UCSD-AML1 (cell line): ENCODE results near the gene RALA.
A peak's percentile ranks its signal among the peaks of the same experiment; 100 is the strongest.
"Not testable (repeated sequence)": the region's sequence is repeated elsewhere in the genome, so short reads cannot be mapped to it uniquely, and the experiment has no call there.

ENCODE experiments used
- DNase-seq: peaks from one replicate; lab custom pipeline; 2025; ENCODE audit not compliant: unreplicated experiment; lab: John Stamatoyannopoulos, UW

The RALA gene

DNA sequence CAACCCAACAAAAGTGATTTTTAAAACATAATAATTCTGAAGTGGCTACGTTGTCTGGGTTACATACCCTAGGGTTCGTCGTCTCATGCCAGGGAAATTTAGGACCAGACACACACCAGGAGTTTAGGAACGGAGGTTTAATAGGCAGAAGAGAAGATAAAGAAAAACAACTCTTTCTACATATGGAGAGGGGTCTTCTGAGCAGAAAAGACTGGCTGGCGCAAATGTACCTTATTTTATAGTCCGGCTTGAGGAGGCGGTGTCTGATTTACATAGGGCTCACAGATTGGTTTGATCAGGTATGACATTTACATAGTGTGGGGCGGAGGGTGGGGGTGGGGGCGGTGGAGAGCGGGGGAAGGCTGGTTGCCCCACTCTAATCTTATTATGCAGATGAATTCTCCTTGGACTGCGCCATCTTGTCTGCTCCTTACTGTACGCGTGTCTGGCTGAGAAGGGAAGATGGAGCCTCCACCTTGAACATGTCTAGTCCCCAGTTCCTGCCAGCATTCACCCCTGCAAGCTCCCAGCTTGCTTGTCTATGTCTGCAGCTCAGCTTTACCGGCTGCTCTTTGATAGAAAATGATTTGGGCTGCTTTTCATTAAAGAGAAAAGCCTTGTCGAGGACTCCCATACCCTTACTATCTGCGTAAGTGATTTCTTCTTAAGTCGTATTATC lies 98.7 kb downstream of the RALA start:
- no peak for DNase-seq

DNA sequence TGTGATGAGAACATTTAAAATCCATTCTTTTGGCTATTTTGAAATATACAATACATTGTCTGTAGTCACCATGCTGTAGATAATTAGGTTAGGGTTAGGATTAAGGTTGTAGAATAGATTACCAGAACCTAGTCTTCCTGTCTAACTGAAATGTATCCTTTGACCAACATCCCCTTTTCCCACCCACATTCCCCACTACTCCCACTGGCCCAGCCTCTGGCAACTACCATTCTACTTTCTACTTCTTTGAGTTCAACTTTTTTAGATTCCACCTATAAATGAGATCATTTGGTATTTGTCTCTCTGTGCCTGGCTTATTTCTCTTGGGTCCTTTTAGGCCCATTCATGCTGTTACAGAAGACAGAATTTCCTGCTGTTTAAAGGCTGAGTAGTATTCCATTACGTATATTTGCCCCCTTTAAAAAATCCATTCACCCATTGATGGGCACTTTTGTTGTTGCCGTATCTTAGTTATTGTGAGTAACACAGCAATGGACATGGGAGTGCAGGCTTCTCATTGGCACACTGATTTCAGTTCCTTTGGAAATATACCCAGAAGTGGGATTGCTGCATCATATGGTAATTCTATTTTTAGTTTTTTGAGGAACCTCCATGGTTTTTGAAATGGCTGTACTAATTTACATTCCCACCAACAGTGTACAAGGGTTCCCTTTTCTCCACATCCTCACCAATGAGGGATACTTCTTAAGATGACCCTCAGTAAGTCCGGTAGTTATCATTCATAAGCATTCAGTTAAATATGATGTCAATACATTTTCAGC lies 104.0 kb downstream of the RALA start:
- DNase-seq: no peak

DNA sequence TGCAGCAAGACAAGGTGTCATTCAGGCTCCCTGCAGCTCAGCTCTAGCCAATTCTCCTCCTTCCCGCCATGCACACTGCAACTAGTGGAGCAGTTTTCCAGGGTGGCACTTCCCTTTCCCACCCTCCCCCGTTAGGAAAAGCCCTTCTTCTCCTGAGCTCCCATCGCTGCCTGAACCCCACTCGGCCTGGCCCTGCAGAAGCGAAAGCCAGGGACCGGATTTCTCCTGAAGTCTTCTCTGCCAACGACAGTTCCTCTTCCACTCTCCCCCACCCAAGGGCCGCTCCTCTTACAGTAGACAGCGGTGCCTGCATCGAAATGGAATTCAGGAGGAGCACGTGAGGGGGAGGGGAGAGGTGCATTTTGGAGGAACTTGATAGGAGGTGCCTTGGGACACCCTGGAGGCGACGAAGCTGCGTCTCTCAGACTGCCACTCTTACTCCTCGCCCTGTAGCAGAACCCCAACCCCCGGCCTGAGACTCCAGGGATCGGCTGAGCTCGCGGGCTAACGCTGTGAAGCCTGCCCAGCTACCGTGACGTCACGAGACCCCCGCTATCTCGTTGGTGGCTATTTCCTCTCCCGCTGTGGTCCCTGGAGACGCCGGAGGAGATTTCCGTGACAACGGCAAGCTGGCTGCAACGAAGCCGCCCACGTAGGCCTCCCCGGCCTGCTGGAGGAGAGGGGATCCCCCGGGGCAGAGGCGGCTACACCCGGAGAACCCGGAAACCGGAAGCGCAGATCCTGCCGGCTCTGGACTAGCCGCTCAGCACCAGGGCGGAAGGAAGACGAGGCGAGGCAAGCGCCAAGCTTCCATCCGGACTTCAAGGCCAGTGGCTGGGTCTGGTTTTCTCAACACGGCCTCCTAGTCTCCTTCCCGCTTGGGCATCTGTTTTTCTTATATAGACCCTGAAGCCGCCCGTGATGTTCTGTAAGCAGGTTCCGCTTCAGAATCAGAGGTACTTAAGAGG lies 109.7 kb downstream of the RALA start:
- DNase-seq: peak; percentile 92

- peak; percentile 10 for DNase-seq
These were observed 110.7 kb downstream of the RALA start for GRCh38 chr7:39733881-39734632.

DNA sequence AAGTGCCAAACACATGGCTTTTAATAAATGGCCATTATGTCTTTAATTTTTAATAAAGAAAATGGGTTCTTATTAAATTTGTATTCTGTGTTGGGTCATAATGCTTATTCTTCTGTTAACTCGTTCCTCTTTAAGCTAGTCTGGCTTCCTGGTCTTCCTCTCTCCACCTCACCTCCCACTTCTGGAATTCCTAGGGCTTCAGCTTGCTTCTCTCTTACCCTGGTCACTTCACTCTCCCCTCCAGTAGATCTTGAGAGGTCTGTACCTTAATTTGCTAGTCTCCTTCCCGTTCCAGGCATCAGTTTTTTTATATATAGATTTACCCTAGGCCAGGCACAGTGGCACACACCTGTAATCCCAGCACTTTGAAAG lies 111.2 kb downstream of the RALA start:
- no peak for DNase-seq

DNA sequence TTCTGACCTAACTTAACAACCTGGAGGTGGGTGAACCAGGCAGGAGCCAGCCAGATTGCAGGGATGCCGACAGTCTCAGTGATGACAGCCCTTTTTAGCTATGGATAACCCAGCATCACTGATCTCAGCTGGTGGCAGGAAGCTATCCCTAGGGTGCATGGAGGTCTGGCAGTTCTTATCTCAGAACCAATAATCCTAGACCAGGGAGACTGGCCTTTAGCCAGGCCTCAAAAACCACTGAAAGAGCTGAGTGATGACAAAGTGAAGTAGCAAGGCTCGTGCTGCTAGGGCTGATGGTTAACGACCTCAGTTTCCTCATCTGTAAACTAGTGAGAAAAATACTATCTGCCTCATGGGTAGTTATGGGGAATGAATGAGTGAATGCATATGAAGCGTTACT lies 112.5 kb downstream of the RALA start:
- no peak for DNase-seq

- DNase-seq: peak; percentile 35
These were observed 118.7 kb downstream of the RALA start for GRCh38 chr7:39741942-39742623.

DNA sequence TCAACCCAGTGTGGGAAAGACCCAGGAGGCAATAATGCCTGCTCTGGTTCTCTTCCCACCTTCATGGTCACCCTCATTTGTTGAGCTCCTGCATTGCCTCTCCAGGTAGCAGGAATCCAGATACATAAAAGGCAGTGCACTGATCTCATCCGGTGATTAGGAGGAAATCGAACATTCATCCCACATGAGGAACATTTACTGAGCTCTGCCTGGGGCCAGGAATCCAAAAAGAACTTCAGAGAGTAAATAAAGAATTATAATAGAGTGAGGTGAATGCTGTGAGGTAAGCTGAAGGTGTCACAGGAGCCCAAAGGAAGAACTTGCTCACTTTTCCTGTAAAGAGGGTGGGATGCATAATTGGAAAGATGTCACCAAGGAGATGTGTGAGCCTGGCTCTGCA lies 121.2 kb downstream of the RALA start:
- no peak for DNase-seq

- no peak for DNase-seq
These were observed 121.9 kb downstream of the RALA start for GRCh38 chr7:39745320-39745719.

DNA sequence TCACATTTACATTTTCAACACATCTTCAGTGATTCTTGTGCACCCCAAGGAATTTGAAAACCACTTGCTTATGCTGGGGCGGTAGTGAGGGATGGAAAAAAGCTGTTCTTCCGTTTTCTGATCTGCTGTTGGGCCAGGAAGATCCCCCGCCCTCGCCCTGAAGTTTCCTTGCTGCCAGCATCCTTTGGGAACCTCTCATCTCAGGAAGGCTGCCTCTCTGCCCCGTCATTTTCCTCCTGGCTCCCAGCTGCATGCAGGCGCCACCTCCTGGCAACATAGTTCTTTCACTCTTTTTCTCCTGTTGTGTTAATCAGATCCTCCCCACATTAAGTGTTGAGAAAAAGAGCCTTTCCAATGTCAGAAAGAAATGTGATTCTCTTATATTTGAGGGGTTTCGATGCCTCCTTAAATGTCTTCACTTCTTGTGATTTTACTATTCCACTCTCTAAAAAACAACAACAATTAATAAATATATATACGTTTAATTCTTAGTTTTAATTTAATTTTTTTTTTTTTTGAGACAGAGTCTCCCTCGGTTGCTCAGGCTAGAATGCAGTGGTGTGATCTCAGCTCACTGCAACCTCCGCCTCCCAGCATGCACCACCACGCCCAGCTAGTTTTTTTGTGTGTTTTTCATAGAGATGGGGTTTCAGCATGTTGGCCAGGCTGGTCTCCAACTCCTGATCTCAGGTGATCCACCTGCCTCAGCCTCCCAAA lies 122.9 kb downstream of the RALA start:
- DNase-seq: peak; percentile 44

DNA sequence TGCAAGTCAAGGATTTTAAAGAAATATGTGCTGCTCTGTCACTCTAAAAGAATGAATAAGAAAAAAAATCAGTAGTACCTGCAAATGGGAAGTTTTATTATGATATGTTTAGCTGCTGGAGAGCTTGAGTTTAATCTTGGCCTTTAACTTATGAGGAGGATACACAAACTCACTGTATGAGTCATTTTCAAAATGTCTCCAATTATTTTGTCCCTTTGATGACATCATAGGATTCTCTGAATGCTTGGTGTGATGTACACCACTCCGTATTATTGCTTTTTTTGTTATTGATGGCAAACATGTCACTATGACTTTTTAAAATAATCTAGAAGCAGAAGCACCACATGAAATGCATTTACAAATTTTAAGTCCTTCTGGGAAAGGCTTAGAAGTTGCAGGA lies 125.8 kb downstream of the RALA start:
- no peak for DNase-seq

DNA sequence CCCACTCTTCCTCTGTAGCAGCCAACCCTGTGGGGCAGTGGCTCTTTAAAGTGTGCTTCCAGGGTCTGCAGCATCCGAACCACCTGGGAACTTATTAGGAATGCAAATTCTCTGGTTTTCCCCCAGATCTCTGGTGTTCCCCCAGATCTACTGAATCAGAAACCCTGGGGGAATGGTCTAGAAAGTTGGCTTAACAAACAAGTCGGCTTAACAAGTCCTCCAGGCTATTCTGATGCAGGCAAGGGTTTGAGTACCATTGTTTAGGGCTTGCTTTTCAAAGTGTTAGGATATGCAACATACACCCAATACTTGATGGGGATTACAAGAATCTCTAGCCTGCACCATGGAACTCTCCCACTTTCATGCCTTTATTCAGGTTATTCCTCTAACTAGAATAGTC lies 126.3 kb downstream of the RALA start:
- no peak for DNase-seq

GRCh38 chr7:39750253-39751077 lies 127.1 kb downstream of the RALA start:
- DNase-seq: no peak

DNA sequence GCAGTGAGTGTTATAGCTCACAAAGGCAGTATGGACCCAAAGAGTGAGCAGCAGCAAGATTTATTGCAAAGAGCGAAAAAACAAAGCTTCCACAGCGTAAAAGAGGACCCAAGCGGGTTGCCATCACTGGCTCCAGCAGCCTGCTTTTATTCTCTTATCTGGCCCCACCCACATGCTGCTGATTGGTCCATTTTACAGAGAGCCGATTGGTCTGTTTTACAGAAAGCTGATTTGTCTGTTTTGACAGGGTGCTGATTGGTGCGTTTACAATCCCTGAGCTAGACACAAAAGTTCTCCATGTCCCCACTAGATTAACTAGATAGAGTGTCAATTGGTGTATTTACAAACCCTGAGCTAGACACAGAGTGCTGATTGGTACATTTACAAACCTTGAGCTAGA lies 129.9 kb downstream of the RALA start:
- not testable (repeated sequence) for DNase-seq

DNA sequence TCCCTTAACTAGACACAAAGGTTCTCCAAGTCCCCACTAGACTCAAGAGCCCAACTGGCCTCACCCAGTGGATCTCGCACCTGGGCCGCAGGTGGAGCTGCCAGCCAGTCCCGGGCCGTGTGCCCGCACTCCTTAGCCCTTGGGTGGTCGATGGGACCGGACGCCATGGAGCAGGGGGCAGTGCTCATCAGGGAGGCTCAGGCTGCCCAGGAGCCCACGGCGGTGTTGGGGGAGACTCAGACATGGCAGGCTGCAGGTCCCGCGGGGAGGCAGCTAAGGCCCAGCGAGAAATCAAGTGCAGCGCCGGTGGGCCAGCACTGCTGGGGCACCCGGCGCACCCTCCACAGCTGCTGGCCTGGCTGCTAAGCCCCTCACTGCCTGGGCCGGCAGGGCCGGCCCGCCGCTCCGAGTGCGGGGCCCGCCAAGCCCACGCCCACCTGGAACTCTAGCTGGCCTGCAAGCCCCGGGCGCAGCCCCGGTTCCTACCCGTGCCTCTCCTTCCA lies 130.5 kb downstream of the RALA start:
- DNase-seq: no peak

GRCh38 chr7:39754326-39755120 lies 131.2 kb downstream of the RALA start:
- no peak for DNase-seq

GRCh38 chr7:39757604-39758003 lies 134.2 kb downstream of the RALA start:
- no peak for DNase-seq
